HG03066 (cell line): ENCODE results near the gene ASXL2.
A peak's percentile ranks its signal among the peaks of the same experiment; 100 is the strongest.
"Not testable (repeated sequence)": the region's sequence is repeated elsewhere in the genome, so short reads cannot be mapped to it uniquely, and the experiment has no call there.

Source experiments
- ATAC-seq: cut with Tn5 transposase; IDR thresholded peaks from one replicate; pipeline ENCODE4 v1.9.1; 2021; ENCODE audit warnings: low read depth; ENCODE audit not compliant: unreplicated experiment

Gene ASXL2

DNA sequence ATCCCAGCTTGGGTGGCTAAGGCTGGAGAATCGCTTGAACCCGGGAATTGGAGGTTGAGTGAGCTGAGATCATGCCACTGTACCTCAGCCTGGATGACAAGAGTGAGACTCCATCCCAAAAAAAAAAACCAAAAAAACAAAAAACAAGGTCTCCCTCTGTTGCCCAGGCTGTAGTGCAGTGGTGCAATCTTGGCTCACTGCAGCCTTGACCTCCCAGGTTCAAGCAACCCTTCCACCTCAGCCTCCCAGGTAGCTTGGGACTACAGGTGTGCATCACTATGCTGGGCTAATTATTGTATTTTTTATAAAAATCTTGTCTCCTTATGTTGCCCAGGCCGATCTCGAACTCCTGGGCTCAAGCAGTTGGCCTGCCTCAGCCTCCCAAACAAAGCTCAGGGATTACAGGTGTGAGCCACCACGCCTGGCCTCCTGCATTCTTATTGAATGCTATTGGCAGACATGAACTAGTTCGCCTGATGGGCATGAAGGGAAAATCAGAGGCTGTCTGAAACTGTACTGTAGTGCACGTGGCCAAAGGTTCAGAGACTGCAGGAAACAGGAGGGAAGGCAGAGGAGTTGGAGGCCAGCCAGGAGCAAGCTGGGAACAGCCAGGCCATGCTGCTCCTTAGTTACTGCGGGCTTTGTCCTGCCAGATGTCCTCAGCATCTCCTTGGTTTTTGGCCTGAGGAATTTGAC is 16.0 kb upstream of the ASXL2 start:
- no peak for ATAC-seq

DNA sequence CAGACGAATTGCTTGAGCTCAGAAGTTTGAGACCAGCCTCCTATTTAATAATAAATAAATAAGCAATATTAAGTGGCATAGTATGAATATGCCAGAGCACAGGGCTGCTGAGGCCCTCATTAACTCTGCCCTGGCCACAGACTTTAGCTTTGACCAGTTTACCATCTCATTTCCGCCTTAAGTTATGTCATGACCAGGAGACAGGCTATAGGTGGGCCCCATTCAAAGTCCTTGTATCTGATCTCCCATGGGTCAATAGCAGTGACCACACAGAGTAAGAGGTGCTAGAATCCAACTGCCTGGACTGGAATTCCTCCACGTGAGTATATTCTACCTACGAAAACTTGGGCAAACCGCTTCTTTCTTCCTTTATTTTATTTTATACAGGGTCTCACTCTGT is 13.4 kb upstream of the ASXL2 start:
- no peak for ATAC-seq

DNA sequence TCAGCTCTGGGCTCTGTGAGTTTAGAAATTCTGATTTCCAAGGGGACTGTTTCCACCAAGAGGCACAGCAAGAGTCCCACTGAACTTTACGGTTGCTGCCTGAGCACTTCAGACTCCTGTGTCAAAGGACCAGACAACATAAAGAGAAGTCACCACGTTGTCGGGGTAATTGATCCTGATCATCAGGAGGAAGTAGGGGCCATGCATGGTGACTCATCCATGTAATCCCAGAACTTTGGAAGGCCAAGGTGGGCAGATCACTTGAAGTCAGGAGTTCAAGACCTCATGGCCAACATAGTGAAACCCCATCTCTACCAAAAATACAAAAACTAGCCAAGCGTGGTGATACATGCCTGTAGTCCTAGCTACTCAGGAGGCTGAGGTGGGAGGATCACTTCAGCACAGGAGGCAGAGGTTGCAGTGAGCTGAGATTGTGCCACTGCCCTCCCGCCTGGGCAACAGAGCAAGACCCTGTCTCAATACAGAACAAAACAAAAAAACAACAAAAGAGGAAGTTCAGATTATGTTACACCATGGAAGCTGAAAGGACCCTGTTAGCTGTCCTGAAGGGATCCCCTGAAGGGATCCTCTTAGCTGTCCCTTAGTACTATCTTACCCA is 9.4 kb upstream of the ASXL2 start:
- no peak for ATAC-seq

DNA sequence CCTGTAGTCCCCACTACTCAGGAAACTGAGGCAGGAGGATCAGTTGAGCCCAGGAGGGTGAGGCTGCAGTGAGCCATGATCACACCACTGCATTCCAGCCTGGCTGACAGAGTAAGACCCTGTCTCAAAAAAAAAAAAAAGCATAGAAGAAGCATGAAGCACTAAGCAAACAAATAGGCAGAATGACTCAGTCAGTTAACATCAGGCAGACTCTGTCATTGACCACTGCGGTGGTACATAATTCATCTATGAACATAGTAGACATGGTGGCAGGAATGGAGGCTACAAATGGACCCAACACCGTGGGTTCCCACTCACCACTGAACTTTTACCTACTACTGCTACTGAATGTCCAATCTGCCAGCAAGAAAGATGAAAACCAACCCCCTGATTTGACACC is 7.6 kb upstream of the ASXL2 start:
- ATAC-seq, result no peak

DNA sequence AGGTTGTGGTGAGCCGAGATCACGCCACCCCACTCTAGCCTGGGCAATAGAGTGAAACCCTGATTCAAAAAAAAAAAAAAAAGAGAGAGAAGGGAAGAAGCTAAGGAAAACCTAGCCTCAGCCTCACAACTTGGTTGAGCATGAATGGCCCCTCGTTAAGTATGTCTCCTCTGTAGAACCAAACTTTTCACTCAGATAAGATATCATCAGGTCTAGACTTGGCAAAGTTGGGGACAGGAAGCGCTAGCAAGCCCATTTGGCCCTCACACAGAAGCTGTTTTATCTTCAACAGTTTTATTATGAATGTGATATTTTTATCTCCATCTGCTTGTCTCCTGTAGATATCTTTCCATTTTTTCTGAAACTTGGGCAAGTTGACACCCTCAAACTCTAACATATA is 3.5 kb upstream of the ASXL2 start:
- no peak for ATAC-seq

DNA sequence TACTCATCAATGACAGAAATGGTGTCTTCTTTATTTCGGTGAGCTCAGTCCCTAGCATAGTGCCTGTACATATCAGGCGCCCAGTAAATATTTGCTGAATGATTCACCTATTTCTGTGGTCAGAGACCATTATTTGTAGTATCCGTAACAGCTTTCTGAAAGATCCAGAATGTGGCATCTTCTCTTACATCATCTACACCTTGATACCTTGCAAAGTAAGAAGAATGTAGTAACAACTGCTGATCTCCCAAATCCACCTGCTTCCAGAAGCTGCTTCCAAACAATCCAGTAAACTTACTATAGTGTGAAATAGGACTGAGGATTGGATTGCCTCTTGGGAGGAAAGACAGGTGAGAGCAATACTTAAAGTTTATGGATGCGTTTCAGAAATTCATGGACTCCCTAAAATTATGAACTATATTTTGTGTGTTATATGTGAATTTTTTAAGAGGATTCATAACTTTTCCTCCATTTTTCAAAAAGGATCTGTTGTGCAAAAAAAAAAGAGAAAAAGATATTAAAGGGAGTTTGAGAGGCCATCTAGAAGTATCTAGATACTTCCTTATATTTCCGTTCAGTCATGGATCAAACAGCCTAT is 945 bp upstream of the ASXL2 start:
- ATAC-seq, result no peak

DNA sequence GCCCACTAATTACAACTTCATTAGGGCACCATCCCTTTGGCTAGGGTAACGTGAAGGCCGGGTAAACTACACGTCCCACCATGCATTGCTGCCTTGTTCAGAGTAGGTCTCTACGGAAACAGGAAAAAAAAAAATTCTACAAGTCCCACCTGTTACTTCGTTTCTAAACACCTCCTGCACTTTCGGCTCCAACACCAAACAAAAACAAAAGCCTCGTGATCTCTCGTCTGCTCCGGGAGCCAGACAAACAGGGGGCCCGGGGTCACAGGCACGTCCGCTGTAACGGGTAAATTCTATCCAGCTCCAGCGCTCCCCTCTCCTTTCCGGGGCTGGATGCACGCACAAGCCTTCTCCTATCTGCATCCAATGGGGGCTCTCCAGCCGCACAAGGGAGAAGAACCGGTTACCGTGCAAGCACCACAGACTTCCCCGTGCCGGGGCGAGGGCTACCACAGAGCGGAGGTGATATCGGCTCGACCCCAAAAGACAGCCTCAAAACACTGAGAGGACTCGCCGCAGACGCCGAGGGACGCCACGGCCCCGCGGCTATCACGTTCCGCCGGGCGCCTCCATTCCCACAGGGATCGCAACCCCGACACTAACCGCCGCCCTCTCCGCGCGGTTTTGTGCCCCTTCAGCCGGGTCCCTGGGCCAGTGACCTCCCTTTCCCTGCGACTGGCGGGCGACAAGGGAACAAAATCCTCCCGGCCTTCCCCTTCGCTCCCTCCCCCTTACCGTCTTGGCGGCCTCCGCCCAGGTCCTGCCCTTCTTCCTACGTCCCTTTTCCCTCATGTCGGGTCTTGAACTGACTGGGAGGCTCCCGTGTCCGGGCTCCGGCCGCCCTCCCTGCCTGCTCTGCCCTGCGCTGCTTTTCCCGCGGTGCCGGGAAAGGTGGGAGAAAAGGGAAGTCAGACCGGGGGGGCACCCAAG is 591 bp downstream of the ASXL2 start:
- peak; percentile 46 for ATAC-seq

DNA sequence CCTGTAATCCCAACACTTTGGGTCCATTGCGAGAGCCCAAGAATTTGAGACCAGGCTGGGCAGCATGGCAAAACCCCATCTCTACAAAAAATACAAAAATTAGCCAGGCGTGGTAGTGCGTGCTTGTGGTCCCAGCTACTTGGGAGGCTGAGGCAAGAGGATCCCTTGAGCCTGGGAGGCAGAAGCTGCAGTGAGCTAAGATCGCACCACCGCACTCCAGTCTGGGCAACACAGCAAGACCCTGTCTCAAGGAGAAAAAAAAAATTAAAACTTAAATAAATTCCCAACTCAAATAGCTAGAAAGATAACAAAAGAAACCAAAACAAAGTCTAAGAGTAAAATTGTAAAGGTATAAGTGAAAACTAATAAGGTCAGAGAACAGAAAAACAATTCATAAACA is 6.2 kb downstream of the ASXL2 start:
- ATAC-seq, result no peak

DNA sequence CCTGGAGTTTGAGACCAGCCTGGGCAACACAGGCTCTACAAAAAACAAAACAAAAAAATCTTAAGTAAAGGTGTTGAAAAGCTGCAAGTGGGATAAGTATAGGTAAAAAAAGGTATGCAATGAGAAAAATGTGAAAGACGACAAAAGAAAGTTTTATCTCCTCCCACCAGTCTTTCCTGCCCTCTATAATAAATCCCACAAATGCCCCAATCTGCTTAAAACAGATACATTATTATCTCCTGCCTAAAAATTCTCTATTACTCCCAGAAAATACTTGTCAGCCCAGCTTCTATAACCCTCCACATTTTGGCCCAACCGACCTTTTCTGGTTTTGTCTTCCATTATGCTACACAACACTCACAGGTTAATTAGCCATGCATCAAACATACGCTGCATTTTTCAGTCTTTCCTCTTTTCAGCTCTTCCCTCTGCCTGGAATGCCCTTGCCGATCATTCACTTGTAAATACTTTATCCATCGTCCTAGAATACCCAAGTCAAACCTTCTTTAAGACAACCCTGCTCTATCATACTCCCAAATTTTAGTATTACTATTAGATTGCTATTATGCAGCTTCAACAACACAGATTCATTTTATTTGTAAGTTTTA is 10.8 kb downstream of the ASXL2 start:
- ATAC-seq, result no peak

DNA sequence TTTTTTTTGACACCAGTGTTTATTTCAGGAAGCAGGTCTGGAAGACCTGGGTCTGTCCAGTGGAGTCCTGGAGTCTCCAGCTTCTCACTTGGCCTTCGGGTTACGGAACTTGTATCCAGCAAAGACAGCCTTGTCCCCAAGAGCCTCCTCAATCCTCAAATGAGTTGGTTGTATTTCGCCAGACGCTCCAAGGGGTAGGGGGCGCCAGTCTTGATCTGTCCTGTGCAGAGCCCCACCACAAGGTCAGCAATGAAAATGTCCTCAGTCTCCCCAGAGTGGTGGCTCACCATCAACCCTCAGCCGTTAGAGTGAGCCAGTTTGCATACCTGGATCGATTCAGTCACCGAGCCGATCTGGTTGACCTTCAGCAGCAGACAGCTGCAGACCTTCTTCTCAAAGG is 21.9 kb downstream of the ASXL2 start:
- ATAC-seq, result no peak

DNA sequence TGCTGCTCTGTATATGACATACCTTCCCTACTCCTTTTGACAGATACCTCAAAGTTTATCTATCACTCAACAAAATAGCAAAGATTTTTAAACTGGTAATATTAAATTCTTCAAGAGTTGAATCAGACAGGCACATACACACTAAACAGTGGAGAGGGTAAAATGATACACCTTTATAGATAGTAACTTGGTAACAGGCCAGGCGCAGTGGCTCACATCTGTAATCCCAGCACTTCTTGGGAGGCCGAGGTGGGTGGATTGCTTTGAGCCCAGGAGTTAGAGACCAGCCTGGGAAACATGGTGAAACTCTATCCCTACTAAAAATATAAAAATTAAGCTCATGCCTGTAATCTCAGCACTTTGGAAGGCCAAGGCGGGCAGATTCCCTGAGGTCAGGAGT is 23.2 kb downstream of the ASXL2 start:
- no peak for ATAC-seq

DNA sequence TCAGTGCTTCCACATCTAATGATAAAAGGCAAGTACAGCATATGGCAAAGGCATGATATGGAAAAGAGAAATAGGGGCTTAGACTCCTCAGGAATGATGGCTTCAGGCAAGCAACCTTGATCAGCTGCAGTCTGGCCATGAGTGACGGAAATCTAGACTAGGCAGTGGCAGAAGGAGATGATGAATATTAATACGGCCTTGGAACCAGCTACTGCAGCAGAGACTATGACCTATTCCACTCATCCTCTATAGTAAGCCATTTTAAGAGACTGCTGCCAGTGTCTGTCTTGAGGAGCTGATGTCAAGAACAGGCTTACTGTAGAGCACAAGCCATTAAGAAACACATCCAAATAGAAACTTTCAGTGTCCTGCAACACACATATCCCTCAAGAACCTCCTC is 23.7 kb downstream of the ASXL2 start:
- no peak for ATAC-seq

DNA sequence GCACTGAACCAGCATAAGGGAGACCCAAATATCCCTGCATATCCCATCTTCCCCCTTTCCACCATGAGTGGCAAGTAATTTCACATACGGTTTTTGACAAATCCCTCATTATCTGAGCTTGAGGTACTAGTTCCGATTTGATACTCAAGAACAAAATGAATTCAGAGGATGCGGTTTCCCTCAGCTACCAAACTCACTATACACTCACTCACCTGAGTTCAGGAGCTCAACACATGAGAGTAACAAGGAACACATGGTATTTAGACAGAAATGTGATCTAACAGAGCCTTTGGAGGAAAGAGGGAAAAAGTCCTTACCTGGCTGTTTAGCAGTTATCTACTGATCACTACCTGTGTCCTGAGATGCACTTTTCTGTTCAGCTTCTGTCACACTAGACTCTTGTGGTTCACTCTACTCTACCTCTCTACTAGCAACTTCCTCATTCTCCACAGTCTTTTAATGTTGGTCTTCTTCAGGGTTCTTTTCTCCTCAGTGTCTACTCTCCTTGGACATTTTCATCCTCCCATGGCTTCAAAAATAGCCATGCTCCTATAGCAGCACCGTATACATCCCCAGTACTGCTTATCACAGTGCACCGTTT is 25.1 kb downstream of the ASXL2 start:
- no peak for ATAC-seq

DNA sequence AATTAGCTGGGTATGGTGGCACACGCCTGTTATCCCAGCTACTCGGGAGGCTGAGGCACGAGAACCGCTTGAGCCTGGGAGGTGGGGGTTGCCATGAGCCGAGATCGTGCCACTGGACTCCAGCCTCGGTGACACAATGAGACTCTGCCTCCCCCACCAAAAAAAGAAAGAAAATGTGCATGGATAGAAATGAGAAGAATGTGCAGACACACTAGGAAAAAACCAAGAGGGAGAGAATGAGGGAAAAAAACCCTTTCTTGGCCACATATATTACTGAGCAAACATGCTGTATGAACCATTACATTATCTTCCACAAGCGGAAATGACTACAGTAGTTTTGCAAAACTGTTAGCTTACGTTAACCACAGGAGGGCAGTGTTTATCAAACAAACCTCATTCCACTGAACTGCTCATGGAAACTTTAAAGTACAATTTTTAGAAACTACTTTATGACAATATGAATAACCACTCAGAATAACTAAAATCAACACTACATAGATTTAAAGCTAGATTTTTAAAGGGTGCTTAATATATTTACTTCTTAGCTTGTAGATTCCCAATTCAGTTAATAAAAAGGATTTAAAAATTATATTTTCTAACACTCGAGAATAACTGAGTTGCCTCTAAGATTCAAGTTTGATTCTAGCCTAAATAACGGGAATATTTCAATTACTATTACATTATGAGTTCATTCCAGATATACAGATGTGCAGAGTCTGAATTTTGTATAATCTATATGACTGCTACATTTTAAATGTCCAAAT is 26.4 kb downstream of the ASXL2 start:
- no peak for ATAC-seq

DNA sequence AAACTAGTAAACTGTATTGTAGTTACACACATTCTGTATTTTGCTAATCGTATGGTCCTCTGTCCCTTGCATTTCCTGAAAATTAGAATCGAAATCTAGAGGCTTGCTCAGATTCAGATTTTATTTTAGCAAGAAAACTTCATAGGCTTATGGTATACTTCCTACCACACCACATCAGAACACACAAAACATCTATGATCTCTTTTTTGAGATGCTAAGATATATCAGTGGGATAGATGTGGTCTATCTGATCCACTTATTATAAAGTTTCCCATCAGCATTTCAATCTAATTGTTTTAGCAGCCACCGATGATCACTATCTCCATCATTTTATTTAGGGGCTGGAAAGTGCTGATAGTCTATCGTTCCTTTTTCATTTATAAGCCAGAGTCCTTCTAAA is 27.9 kb downstream of the ASXL2 start:
- ATAC-seq, result not testable (repeated sequence)

DNA sequence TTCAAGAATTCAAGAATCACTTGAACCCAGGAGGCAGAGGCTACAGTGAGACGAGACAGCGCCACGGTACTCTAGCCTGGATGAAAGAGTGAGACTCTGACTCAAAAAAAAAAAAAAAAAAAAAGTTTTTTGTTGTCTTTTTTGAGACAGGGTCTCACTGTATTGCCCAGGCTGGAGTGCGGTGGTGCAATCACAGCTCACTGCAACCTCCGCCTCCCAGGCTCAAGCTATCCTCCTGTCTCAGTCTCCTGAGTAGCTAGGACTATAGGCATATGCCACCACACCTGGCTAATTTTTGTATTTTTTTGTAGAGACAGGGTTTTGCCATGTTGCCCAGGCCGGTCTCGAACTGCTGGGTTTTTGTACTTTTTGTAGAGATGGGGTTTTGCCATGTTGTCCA is 28.9 kb downstream of the ASXL2 start:
- ATAC-seq, result not testable (repeated sequence)

DNA sequence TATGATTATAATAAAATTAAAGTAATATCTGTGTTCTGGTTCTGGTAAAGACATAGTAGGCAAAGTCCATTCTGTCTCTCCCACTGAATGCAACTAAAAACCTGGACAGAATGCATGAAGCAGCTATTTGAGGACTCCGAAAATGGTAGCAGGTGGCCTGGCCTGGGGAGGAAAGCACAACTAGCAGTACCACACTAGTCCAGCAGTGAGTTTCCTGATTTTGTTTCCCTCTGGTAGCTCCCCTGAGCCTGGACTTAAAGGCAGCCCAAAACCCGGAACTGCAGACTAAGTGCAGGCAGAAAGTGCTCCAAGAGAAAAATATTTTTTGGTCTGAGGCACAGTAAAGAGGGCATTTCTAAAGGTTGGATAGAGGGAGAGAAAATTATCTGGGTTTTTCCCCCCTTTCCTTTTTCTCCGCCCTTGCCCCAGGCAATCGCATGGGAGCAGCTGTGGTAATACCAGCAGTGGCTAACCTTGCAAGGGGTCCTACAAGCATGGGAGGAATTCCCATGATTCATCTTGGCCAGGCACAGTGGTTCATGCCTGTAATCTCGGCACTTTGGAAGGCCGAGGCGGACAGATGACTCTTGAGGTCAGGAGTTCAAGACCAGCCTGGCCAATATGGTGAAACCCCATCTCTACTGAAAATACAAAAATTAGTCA is 32.3 kb downstream of the ASXL2 start:
- no peak for ATAC-seq

DNA sequence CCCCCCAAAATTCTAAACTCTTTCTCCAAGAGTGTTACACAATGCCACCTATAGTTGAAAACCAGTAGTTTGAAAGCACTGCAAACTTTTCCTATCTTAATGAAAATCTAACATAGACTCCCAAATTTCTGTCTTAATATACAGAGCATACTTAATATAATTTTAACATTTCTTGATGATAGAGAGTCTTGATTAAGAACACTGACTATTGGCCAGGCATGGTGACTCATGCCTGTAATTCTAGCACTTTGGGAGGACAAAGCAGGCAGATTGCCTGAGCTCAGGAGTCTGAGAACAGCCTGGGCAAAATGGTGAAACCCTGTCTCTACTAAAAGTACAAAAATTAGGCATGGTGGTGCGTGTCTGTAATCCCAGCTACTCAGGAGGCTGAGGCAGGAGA is 34.2 kb downstream of the ASXL2 start:
- ATAC-seq, result no peak

DNA sequence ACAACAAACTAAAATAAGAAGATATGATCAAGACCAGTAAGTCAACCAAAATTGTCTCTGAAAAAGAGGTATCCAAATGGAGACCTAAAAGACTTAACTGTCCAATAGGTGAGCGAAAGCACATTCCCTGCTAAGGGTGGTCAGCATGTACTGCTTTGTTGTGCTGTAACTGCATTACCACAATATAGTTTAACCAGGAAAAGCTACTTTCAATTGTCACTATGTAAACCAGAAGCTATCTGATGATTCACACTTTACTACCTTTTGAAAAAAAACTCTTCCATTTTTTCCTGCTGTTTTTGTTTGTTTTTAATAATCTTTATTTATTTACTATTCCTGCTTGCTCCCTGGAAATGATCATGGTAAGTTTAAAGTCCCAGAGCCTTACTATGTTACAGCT is 36.1 kb downstream of the ASXL2 start:
- no peak for ATAC-seq
